ENCODE measurements around the gene NUDT4. TPM values are rescaled to one million over a fixed set of nuclear protein-coding genes. Genes with fewer than 3 reads are reported as not detected.
A peak's percentile ranks its signal among the peaks of the same experiment; 100 is the strongest.

NUDT4 gene
- total and polyA plus RNA-seq, 2 of the 13 experiments (the other 11 are each of a cell fraction or from before 2014, with no cell fraction given), result 37.3 to 70.1 TPM

DNA sequence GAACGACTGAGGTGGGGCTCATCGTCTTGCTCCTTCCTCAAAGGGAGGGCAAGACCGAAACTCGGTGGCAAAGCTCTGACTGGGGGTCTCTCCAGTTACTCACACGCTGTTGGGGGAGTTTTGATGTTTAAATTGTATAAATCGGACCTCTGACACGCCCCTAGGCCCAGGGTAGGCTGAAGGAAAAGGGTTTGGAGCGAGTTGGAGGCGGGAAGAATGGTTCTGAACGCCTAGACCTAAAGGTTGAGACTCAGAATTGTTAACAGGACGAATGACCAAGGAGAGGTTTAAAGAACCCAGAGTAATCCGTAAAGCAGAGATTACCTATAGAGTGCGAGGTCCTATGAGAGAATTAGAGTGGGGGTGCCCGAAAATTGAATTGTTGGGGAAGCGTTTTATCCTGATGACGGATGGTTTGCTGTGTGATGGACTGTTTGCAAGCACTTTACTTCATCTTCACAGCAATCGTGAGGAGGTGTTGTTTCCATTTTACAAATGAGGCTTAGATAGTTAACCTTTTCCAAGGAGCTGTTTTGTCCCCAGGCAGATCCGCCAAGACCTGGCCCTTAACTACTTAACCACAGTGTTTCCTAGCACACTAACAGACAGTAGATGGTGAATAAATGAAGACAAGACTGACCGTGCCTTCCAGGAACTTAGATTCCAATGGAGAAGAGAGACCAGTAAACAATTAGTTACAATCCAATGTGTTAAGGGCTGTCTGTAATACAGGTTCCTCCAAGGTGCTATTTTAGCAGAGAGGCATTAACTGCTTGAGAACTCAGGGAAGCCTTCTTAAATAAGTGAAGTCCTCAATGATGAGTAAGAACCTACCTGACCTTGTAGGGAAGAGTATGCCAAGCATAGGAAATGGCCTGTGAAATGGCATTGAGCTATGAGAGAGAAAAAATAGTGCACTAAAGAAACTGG lies 65.0 kb downstream of the NUDT4 start (continued):
- TF ChIP-seq, protein P1, sequence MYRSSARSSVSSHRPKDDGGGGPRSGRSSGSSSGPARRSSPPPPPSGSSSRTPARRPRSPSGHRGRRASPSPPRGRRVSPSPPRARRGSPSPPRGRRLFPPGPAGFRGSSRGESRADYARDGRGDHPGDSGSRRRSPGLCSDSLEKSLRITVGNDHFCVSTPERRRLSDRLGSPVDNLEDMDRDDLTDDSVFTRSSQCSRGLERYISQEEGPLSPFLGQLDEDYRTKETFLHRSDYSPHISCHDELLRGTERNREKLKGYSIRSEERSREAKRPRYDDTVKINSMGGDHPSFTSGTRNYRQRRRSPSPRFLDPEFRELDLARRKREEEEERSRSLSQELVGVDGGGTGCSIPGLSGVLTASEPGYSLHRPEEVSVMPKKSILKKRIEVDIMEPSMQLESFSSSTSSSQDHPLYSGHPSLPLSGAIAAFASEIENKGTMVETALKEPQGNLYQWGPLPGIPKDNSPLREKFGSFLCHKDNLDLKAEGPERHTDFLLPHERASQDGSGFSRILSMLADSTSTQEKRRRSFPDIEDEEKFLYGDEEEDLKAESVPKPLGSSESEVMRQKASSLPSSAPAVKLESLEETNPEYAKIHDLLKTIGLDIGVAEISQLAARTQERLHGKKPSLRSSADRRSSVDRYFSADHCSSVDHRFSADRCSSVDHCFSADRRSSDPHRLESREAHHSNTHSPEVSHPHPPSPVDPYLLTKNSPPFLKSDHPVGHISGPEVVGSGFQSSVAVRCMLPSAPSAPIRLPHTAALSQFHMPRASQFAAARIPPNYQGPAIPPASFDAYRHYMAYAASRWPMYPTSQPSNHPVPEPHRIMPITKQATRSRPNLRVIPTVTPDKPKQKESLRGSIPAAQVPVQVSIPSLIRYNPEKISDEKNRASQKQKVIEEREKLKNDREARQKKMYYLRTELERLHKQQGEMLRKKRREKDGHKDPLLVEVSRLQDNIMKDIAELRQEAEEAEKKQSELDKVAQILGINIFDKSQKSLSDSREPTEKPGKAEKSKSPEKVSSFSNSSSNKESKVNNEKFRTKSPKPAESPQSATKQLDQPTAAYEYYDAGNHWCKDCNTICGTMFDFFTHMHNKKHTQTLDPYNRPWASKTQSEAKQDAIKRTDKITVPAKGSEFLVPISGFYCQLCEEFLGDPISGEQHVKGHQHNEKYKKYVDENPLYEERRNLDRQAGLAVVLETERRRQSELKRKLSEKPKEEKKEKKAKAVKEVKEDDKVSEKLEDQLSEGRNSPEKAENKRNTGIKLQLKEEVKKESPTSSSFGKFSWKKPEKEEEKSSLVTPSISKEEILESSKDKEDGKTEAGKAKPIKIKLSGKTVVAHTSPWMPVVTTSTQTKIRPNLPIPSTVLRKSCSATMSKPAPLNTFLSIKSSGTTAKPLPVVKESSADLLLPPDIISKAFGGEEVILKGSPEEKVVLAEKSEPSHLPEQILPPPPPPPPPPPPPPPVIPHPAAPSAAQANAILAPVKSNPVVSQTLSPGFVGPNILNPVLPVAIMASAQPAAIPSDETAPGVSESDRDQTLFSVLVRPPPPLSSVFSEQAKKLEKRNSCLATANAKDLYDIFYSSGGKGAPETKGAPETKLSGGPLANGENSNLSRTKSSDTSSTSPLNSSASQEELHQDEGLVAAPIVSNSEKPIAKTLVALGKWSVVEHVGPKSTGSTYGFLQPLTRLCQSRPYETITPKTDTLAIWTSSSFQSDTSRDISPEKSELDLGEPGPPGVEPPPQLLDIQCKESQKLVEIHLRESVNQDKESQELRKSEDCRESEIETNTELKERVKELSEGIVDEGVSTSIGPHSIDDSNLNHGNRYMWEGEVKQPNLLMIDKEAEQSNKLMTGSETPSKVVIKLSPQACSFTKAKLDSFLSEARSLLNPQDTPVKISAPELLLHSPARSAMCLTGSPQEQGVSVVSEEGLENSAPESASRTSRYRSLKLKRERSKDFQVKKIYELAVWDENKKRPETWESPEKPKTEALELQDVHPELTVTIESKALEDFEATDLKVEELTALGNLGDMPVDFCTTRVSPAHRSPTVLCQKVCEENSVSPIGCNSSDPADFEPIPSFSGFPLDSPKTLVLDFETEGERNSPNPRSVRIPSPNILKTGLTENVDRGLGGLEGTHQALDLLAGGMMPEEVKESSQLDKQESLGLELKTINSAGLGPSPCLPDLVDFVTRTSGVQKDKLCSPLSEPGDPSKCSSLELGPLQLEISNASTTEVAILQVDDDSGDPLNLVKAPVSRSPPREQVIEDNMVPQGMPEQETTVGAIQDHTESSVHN (CRISPR knock-in tag; IDR thresholded peaks at IDR 0.05), result 0 out of 2 replicates have a peak, but pooled peaks have one; percentile 2
- TF ChIP-seq PCBP1 (IDR thresholded peaks at IDR 0.05; ENCODE audit: borderline replicate concordance, low read depth, low read length) (no peak), BRF2 (CRISPR knock-in tag; IDR thresholded peaks at IDR 0.05) (no peak), MIXL1 (CRISPR knock-in tag; IDR thresholded peaks at IDR 0.05) (no peak), ZNF577 (CRISPR knock-in tag; IDR thresholded peaks at IDR 0.05; ENCODE audit: borderline replicate concordance, low read depth) (no peak), ZC3H13 (CRISPR knock-in tag; IDR thresholded peaks at IDR 0.05) (0 out of 2 replicates have a peak, but pooled peaks have one; percentile 63), CAMTA2 (CRISPR knock-in tag; IDR thresholded peaks at IDR 0.05; ENCODE audit: borderline replicate concordance) (no peak), ZBTB43 (CRISPR knock-in tag; conservative IDR thresholded peaks at IDR 0.05) (no peak; the same call in 1 of the 2 replicates), SAFB2 (CRISPR knock-in tag; IDR thresholded peaks at IDR 0.05; ENCODE audit: borderline replicate concordance, low read depth) (no peak), ZSCAN20 (CRISPR knock-in tag; IDR thresholded peaks at IDR 0.05; ENCODE audit: borderline replicate concordance) (no peak), ZNF34 (CRISPR knock-in tag; IDR thresholded peaks at IDR 0.05; ENCODE audit: borderline replicate concordance) (no peak), NPAS2 (CRISPR knock-in tag; IDR thresholded peaks at IDR 0.05; ENCODE audit: borderline replicate concordance) (0 out of 2 replicates have a peak, but pooled peaks have one; percentile 51)
- TF ChIP-seq, protein P2, sequence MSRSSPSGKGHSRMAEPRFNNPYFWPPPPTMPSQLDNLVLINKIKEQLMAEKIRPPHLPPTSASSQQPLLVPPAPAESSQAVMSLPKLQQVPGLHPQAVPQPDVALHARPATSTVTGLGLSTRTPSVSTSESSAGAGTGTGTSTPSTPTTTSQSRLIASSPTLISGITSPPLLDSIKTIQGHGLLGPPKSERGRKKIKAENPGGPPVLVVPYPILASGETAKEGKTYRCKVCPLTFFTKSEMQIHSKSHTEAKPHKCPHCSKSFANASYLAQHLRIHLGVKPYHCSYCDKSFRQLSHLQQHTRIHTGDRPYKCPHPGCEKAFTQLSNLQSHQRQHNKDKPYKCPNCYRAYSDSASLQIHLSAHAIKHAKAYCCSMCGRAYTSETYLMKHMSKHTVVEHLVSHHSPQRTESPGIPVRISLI (CRISPR knock-in tag; IDR thresholded peaks at IDR 0.05; ENCODE audit: borderline replicate concordance), result no peak
- TF ChIP-seq, protein P3, sequence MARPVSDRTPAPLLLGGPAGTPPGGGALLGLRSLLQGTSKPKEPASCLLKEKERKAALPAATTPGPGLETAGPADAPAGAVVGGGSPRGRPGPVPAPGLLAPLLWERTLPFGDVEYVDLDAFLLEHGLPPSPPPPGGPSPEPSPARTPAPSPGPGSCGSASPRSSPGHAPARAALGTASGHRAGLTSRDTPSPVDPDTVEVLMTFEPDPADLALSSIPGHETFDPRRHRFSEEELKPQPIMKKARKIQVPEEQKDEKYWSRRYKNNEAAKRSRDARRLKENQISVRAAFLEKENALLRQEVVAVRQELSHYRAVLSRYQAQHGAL (CRISPR knock-in tag; IDR thresholded peaks at IDR 0.05; ENCODE audit: not compliant biosample characterization), result no peak

All from HepG2 (cell line).